Astrocyte (in vitro differentiated cells and primary cell): Measurements from ENCODE around the gene CIITA. TPM values are rescaled to one million over a fixed set of nuclear protein-coding genes. Genes with fewer than 3 reads are reported as not detected.

Experiments
- DNase-seq: peaks from one replicate; pipeline ENCODE4 v3.0.0-alpha.2; 2010; ENCODE audit warnings: low read depth
- FAIRE-seq: peaks from 2 replicates; lab custom pipeline; 2011; peaks lifted over from hg19 to GRCh38; lab: Jason Lieb, UNC
- H2AFZ ChIP-seq: 2 replicates; pipeline ENCODE4 v1.6.0; 2012; ENCODE audit warnings: low read depth, low read length, inconsistent platforms
- H3K27ac ChIP-seq: 2 replicates; pipeline ENCODE4 v1.5.1; 2011; ENCODE audit warnings: low read depth, low read length, inconsistent platforms
- H3K27me3 ChIP-seq: 2 replicates; pipeline ENCODE4 v1.6.0; 2011; ENCODE audit warnings: low read length, inconsistent platforms; ENCODE audit not compliant: insufficient read depth
- H3K36me3 ChIP-seq: 2 replicates; pipeline ENCODE4 v1.5.1; 2011; ENCODE audit warnings: low read length, inconsistent platforms; ENCODE audit not compliant: insufficient read depth
- H3K4me1 ChIP-seq: 2 replicates; pipeline ENCODE4 v1.5.1; 2011; ENCODE audit warnings: low read length, inconsistent platforms; ENCODE audit not compliant: insufficient read depth
- H3K4me2 ChIP-seq: 2 replicates; pipeline ENCODE4 v1.6.0; 2012; ENCODE audit warnings: low read length, inconsistent platforms
- H3K4me3 ChIP-seq: 2 replicates; pipeline ENCODE4 v1.5.1; 2011; ENCODE audit warnings: low read depth, mild to moderate bottlenecking, low read length, inconsistent platforms; ENCODE audit not compliant: insufficient read depth
- H3K79me2 ChIP-seq: 2 replicates; pipeline ENCODE4 v1.6.0; 2012; ENCODE audit warnings: mild to moderate bottlenecking, low read length, inconsistent platforms; ENCODE audit not compliant: insufficient read depth
- H3K9ac ChIP-seq: 2 replicates; pipeline ENCODE4 v1.6.0; 2012; ENCODE audit warnings: mild to moderate bottlenecking, low read length, inconsistent platforms
- H3K9me3 ChIP-seq: 2 replicates; pipeline ENCODE4 v1.5.1; 2012; ENCODE audit warnings: low read depth, mild to moderate bottlenecking, low read length, inconsistent platforms; ENCODE audit not compliant: insufficient read depth
- H4K20me1 ChIP-seq: 2 replicates; pipeline ENCODE4 v1.6.0; 2012; ENCODE audit warnings: low read length, inconsistent platforms; ENCODE audit not compliant: insufficient read depth
- H3K27ac Mint-ChIP-seq: one replicate; pipeline ENCODE4 v1.8.0; 2021; ENCODE audit warnings: mild to moderate bottlenecking, mixed read lengths; ENCODE audit not compliant: unreplicated experiment
- H3K27me3 Mint-ChIP-seq: one replicate; pipeline ENCODE4 v1.8.0; 2021; ENCODE audit warnings: low read depth, mixed read lengths; ENCODE audit not compliant: unreplicated experiment
- H3K36me3 Mint-ChIP-seq: one replicate; pipeline ENCODE4 v1.8.0; 2021; ENCODE audit warnings: low read depth, mixed read lengths; ENCODE audit not compliant: unreplicated experiment
- H3K4me1 Mint-ChIP-seq: one replicate; pipeline ENCODE4 v1.8.0; 2021; ENCODE audit warnings: low read depth, mixed read lengths; ENCODE audit not compliant: unreplicated experiment
- H3K4me3 Mint-ChIP-seq: one replicate; pipeline ENCODE4 v1.8.0; 2021; ENCODE audit warnings: mild to moderate bottlenecking, moderate library complexity, mixed read lengths; ENCODE audit not compliant: unreplicated experiment
- H3K9me3 Mint-ChIP-seq: one replicate; pipeline ENCODE4 v1.8.0; 2021; ENCODE audit warnings: mild to moderate bottlenecking, mixed read lengths; ENCODE audit not compliant: unreplicated experiment
- CTCF ChIP-seq: IDR thresholded peaks from 2 replicates; pipeline ENCODE4 v1.5.1; 2011; ENCODE audit warnings: low read depth, mild to moderate bottlenecking, inconsistent platforms, low read length, moderate library complexity; ENCODE audit not compliant: insufficient read depth
- EZH2 ChIP-seq: IDR thresholded peaks from 2 replicates; pipeline ENCODE4 v1.6.1; 2012; ENCODE audit warnings: mild to moderate bottlenecking, low read length, inconsistent platforms; ENCODE audit not compliant: insufficient read depth
- total RNA-seq: library from RNA; stranded (reverse); gene quantifications from 2 replicates; pipeline ENCODE4 v1.2.1, GENCODE V29; 2021

The CIITA gene
- total RNA-seq, 1 donor from 2014 or later: not detected

- no peak for DNase-seq
- Mint-ChIP-seq H3K4me1 (no peaks in the 10 kb centered on the region), H3K4me3 (no peak overlapping the region), H3K27ac (no peak overlapping the region), H3K36me3 (no peaks in the 10 kb centered on the region), H3K9me3 (peaks cover 8% of the 10 kb centered on the region), H3K27me3 (peaks cover 52% of the 10 kb centered on the region)
- Histone ChIP-seq H3K9ac (no peak overlapping the region), H3K4me3 (no peak overlapping the region), H3K36me3 (no peaks in the 10 kb centered on the region), H3K27ac (no peak overlapping the region), H3K4me2 (no peak overlapping the region), H3K9me3 (no peaks in the 10 kb centered on the region), H3K27me3 (peaks cover 6% of the 10 kb centered on the region), H2AFZ (no peak overlapping the region), H3K4me1 (no peaks in the 10 kb centered on the region), H3K79me2 (no peaks in the 10 kb centered on the region), H4K20me1 (no peaks in the 10 kb centered on the region)
- no peak for TF ChIP-seq EZH2
- TF ChIP-seq CTCF: no peak
- FAIRE-seq: no peak
These were observed 30.1 kb downstream of the CIITA start for GRCh38 chr16:10906914-10907756.

GRCh38 chr16:10907757-10908045, 30.7 kb downstream of the CIITA start:
- Mint-ChIP-seq H3K9me3 (peaks cover 3% of the 10 kb centered on the region), H3K36me3 (no peaks in the 10 kb centered on the region), H3K4me1 (no peaks in the 10 kb centered on the region), H3K27me3 (peaks cover 52% of the 10 kb centered on the region), H3K4me3 (no peak overlapping the region), H3K27ac (no peak overlapping the region)
- Histone ChIP-seq H3K9ac (no peak overlapping the region), H3K27ac (no peak overlapping the region), H3K27me3 (peaks cover 6% of the 10 kb centered on the region), H4K20me1 (no peaks in the 10 kb centered on the region), H3K79me2 (no peaks in the 10 kb centered on the region), H3K4me1 (no peaks in the 10 kb centered on the region), H3K9me3 (no peaks in the 10 kb centered on the region), H3K36me3 (no peaks in the 10 kb centered on the region), H3K4me2 (no peak overlapping the region), H3K4me3 (no peak overlapping the region), H2AFZ (no peak overlapping the region)
- FAIRE-seq (no peak), DNase-seq (no peak)
- TF ChIP-seq CTCF: no peak
- TF ChIP-seq EZH2: no peak

- H3K79me2 ChIP-seq: no peaks in the 10 kb centered on the region
- Mint-ChIP-seq H3K27ac (no peak overlapping the region), H3K9me3 (no peaks in the 10 kb centered on the region), H3K36me3 (no peaks in the 10 kb centered on the region), H3K4me3 (no peak overlapping the region), H3K27me3 (peaks cover 50% of the 10 kb centered on the region), H3K4me1 (no peaks in the 10 kb centered on the region)
- FAIRE-seq: no peak
- no peaks in the 10 kb centered on the region for H4K20me1 ChIP-seq
- H3K27me3 ChIP-seq: peaks cover 6% of the 10 kb centered on the region
- no peaks in the 10 kb centered on the region for H3K4me1 ChIP-seq
- no peak for TF ChIP-seq EZH2
- no peak for TF ChIP-seq CTCF
- DNase-seq: no peak
- H3K27ac ChIP-seq: no peak overlapping the region
- no peak overlapping the region for H3K4me2 ChIP-seq
- no peak overlapping the region for H2AFZ ChIP-seq
- H3K9me3 ChIP-seq: no peaks in the 10 kb centered on the region
- H3K36me3 ChIP-seq: no peaks in the 10 kb centered on the region
- H3K9ac ChIP-seq: no peak overlapping the region
- no peak overlapping the region for H3K4me3 ChIP-seq
These were observed 34.3 kb downstream of the CIITA start for GRCh38 chr16:10911267-10911666.
